GM12892 (cell line): Measurements from ENCODE around the gene RLBP1.

ENCODE experiments used
- DNase-seq: peaks from one replicate; pipeline ENCODE4 v3.0.0; 2011; ENCODE audit not compliant: insufficient read length
- FAIRE-seq: peaks from 2 replicates; lab custom pipeline; 2011; peaks lifted over from hg19 to GRCh38; lab: Jason Lieb, UNC
- POLR2A ChIP-seq: IDR thresholded peaks from 2 replicates; pipeline ENCODE4 v1.6.1; 2011; ENCODE audit warnings: low read depth, low read length, control low read depth
- POLR2AphosphoS5 ChIP-seq: IDR thresholded peaks from 2 replicates; pipeline ENCODE4 v1.6.1; 2011; ENCODE audit warnings: low read depth, low read length, control low read depth
- TAF1 ChIP-seq: IDR thresholded peaks from 2 replicates; pipeline ENCODE4 v1.6.1; 2011; ENCODE audit warnings: low read depth, mild to moderate bottlenecking, control low read depth, low read length, borderline replicate concordance

The RLBP1 gene

DNA sequence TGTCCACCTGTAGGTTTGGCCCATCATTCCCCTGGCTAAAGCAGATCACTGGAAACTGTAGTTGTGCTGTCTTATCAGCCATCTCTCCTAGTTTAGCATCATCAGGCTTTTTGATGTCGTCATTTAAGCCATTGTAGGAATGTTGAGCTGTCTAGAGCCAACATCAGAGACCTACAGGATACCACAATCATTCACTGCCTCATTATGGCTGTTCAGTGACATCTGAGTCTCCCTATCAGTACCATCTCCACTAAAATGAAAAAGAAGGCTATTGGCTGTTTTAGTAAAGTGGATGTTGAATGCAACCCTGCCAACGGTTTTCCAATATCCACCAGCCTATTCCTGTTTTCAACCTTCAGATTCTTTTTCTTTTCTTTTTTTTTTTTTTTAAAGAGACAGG, 29.2 kb downstream of the RLBP1 start:
- DNase-seq (no peak), FAIRE-seq (no peak)
- no peak for TF ChIP-seq POLR2AphosphoS5
- no peak for TF ChIP-seq TAF1
- no peak for TF ChIP-seq POLR2A

DNA sequence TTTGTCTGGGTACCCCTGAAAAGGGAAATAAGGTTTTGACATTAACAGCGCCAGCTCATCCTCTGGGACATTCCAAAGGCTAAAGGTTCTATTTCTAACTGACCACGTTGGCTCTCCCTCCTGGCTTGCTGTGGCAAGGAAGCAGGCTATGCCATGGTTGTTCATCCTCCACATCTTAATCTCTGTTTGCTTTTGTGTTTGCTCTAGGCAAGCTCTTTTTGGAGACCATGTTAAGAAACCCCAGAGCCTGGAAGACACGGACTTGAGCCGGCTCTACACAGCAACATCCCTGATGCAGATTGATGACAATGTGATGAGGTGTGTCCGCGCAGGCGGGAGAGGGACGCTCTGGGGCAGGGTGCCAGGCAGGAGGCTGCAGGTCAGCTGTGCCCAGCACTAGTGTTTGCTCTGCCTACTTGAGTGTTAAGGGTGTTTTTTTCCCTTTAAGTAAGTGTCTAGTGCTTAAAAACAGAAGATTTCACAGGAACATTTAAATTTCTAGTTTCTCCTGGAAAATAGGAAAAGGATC, 33.3 kb downstream of the RLBP1 start:
- TF ChIP-seq POLR2A: no peak
- TF ChIP-seq TAF1: no peak
- no peak for TF ChIP-seq POLR2AphosphoS5
- DNase-seq: no peak
- FAIRE-seq: no peak

DNA sequence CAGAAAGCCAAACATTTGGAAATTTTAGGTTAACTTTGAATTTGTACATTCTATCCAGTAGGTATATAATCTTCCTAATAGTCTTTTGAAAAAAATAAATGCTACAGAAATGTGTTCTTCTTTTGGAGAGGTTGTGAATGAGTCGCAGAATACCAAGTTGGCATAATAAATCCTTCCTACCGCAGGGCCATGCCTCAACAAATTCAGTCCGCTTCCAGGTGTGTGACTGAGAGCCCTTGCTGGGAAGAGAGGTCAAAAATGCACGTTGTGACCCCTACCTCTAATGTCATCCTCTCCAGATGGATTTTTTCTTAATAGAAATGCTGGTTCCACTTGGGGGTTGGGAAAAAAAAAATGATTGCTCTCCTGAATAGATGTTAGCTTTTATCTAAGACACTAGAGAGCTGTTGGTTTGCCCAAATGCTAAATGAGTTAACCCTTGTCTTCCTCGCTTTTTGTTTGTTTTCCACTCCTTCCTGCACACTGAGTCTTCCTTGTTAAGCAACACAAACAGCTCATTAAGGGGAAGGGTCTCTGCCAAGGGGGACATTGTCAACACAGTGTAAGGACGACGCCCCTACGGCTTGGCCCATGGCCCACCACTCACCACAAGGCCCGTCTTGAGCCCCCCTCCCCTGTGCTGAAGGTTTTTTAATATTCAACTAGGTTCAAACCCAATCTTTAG, 33.9 kb downstream of the RLBP1 start:
- no peak for FAIRE-seq
- no peak for DNase-seq
- TF ChIP-seq POLR2AphosphoS5: no peak
- no peak for TF ChIP-seq TAF1
- no peak for TF ChIP-seq POLR2A

DNA sequence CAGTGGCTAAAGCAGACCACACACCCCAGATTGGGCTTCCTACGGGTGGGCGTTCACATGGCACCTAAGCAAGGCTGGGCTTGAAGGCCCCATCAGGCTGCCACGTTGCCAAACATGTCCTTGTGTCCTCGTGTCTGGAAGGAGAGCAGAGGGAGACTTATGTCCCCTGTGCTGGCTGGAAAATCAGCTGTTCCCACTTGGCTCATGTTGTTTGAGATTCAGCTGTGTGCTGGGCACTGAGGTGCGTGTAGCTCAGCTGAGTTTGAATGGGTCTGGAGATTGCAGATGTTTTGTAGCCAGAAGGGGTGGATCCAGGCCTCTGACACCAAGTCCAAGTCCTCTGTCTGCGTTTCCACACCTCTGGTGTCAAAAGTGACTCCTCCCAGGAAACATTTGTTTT, 34.6 kb downstream of the RLBP1 start:
- FAIRE-seq (no peak), DNase-seq (no peak)
- TF ChIP-seq TAF1 (no peak), POLR2A (no peak), POLR2AphosphoS5 (no peak)

DNA sequence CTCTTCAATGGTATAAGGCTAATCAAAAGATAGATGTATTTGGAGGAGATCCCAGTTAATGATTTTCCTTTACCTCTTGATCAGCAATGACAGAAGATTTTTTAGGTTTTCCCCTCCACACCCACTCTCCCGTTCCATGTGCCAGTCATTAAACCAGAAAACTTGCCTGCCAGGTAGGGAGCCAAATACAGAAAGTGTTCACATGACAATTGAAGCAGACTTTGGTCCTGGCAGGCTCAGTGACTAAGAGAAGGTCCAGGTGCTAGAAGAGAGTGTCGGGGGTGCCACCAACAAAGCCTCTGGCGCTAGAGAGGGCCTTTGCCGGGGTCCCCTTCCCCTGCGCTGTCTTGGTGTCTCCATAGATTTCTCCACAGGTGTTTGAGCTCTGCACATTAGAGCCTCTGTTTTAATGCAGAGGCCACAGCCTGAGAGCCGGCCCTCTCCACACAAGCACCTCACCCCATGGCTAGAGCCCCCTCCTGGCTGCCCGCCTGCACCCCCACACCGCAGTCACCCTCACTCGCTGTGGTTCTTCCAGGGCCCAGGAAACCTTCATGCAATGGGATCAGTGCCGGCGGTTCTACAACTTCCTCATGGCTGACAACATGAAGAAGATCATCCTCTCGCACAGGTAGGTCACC, 36.4 kb downstream of the RLBP1 start:
- no peak for DNase-seq
- FAIRE-seq: no peak
- TF ChIP-seq POLR2A: no peak
- no peak for TF ChIP-seq POLR2AphosphoS5
- no peak for TF ChIP-seq TAF1

DNA sequence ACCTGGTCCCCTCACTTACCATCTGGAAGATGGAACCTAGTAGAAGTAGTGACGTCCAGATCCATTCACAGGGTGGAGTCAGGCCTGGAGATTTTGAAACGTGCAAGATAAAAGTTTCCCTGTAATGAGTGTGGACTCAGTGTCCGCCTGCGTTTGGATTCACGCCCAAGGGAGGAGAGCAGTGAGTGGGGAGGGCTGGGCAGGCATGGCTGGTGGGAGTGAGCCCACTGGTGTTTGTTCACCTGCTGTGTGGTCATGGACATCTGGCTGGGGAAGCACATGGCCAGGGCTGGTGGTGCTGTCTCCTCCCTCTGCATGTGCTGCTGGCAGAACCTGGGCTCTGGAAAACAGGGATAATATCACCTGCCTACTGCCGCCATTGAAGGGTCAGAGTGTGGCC, 37.0 kb downstream of the RLBP1 start:
- DNase-seq (no peak), FAIRE-seq (no peak)
- no peak for TF ChIP-seq POLR2A
- no peak for TF ChIP-seq POLR2AphosphoS5
- no peak for TF ChIP-seq TAF1

DNA sequence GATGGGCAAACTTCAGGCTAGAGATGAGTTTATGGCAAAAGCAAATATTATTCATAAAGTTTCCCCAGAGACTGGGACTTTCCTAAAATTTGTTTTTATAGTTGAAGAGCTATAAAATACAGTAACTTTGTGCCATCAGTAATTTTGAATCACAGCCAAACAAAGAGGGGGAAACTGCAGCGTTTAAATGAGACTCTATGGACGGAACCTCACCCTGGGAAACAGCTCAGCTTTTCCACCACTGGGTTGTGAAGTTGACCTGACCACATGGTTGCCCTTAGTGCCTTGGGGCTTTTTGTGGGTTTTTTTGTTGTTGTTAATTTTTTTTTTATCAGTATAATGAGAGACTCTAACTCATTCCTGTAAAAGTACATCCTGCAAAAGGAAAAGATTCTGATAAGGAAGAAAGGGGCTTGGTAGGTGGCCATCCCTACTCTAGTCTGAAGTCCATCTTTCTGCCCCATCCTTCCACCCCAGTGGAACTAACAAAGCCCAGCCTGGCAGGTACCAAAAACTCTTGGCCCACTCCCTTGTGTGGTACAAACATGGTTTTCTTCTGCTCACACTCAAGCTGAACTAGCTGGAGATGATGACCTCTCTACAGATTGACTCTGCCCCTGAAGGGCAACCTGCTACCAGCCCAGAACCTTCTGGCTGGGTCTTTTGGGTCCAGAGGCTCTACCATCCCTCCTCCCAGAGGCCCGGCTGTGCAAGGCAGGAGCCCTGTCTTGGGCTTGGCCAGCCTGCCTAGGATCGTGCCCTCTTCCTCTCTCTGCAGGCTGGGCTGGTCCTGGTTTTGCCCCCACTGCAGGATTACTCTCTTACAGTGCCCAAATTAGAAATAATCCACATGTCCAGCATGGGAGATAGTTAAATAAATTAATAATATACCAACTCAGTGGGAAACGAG, 41.2 kb downstream of the RLBP1 start:
- DNase-seq (no peak), FAIRE-seq (no peak)
- TF ChIP-seq POLR2AphosphoS5 (no peak), TAF1 (no peak), POLR2A (no peak)

DNA sequence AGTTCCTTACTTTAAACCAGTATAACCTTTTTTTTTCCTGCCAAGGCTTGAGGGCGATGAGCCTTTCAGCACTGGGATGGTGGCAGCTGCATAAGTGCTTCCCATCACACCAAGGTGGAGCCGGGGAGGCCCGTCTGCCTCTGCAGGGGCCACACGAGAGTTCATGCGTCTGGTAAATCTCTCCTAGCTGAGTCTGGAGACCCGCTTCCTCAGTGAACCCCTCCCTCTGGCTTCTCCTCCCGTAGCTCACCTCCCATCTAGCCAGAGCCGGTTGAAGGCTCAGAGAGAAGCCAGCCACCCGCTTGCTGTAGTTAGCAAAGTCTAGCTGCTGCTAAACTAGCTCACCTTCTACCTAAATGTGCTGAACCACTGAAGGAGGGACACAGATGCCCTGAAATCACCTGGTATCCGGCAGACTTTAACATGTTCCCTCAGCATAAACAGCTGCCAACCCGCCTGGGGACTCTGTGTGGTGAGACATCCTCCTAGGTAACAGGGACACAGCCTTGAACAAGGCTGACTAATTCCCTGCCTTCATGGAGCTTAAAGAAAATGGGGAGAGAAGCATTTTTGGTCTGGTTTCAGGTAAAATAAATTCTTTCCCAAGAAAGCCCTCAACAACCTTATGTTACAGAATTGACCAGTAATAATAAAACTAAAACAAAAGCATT, 42.9 kb downstream of the RLBP1 start:
- no peak for FAIRE-seq
- no peak for DNase-seq
- no peak for TF ChIP-seq POLR2A
- no peak for TF ChIP-seq TAF1
- TF ChIP-seq POLR2AphosphoS5: no peak

DNA sequence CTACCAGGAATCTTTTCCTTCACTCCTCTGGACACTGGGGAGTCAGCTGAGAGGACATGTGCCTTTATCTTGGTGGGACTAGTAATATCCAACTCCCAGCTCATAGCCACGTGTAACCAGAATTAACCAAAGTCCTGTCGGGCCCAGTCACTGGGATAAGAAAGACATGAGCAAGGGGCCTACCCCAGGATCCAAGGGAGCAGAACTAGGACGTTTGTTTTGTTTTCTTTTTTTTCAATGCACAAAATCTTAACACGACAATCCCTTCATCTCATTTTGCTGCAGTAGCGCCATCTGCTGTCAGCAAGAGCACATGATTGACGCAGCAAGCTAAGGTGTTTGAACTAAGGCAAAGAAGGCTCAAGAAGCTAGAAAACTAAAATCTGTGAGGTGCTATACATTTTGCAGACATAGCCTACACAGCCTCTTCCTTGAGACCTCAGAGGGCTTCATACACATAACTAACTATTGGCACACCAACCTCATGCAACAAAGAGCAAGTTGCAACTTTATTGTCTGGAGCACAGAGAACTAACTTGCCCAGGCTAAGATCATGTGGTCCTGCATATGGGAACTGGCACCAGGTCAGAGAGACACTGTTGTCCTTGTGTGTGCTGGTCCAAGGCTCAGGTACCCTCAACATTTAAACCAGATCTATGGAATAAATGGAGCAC, 43.6 kb downstream of the RLBP1 start:
- FAIRE-seq (peak; percentile 92), DNase-seq (no peak)

DNA sequence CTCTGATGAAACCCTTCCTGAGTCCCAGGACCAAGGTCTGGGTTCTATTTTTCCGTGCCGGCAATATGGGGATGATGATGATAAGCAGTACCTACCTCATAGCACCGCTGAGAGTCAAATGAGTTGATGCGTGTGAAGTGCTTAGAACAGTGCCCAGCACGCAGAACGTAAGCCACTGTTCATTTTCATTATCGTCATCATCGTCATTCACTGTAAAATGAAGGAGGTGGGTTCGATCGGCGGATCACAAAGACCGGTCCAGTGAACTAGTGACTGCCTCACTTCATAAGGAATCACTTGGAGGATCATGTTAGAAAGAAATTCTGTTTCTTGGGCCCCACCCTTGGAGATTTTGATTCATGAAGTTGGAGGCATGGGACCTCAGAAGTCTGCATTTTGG, 44.3 kb downstream of the RLBP1 start:
- FAIRE-seq (no peak), DNase-seq (no peak)
- no peak for TF ChIP-seq POLR2A
- no peak for TF ChIP-seq TAF1
- no peak for TF ChIP-seq POLR2AphosphoS5

More for the DNA sequence above, 43.6 kb downstream of the RLBP1 start:
- TF ChIP-seq POLR2AphosphoS5 (no peak), TAF1 (no peak)
